Osteoblast (primary cell): ENCODE data around the gene MBD2. TPM values are rescaled to one million over a fixed set of nuclear protein-coding genes. Genes with fewer than 3 reads are reported as not detected.

Source experiments
- DNase-seq: peaks from one replicate; pipeline ENCODE4 v3.0.0; 2011; ENCODE audit warnings: low spot score, mixed read lengths; ENCODE audit not compliant: insufficient read length; ENCODE audit errors: missing footprints
- H2AFZ ChIP-seq: 2 replicates; pipeline ENCODE4 v1.6.0; 2011; ENCODE audit warnings: mild to moderate bottlenecking, low read length
- H3K27ac ChIP-seq: 2 replicates; pipeline ENCODE4 v1.5.1; 2011; ENCODE audit warnings: mild to moderate bottlenecking, low read depth, low read length, moderate library complexity
- H3K27me3 ChIP-seq: 2 replicates; pipeline ENCODE4 v1.6.0; 2012; ENCODE audit warnings: mild to moderate bottlenecking, control low read depth, inconsistent platforms, low read length, moderate library complexity; ENCODE audit not compliant: insufficient read depth
- H3K36me3 ChIP-seq: 2 replicates; pipeline ENCODE4 v1.5.1; 2011; ENCODE audit warnings: mild to moderate bottlenecking, low read length, control low read depth, moderate library complexity; ENCODE audit not compliant: insufficient read depth
- H3K4me1 ChIP-seq: 2 replicates; pipeline ENCODE4 v1.5.1; 2011; ENCODE audit warnings: mild to moderate bottlenecking, low read length, control low read depth, moderate library complexity; ENCODE audit not compliant: insufficient read depth
- H3K4me2 ChIP-seq: 2 replicates; pipeline ENCODE4 v1.6.0; 2011; ENCODE audit warnings: mild to moderate bottlenecking, low read length; ENCODE audit not compliant: insufficient read depth
- H3K4me3 ChIP-seq: fragments of 200-600 bp; sonication (generic); 3 replicates; pipeline ENCODE4 v1.5.1; 2012; ENCODE audit warnings: mild to moderate bottlenecking, low read length, inconsistent platforms; ENCODE audit not compliant: insufficient read depth
- H3K79me2 ChIP-seq: 2 replicates; pipeline ENCODE4 v1.6.0; 2012; ENCODE audit warnings: mild to moderate bottlenecking, low read length, control low read depth, inconsistent platforms; ENCODE audit not compliant: insufficient read depth
- H3K9me3 ChIP-seq: 2 replicates; pipeline ENCODE4 v1.5.1; 2011; ENCODE audit warnings: low read depth, low read length, control low read depth
- H4K20me1 ChIP-seq: 2 replicates; pipeline ENCODE4 v1.6.0; 2012; ENCODE audit warnings: mild to moderate bottlenecking, low read length, control low read depth; ENCODE audit not compliant: insufficient read depth
- CTCF ChIP-seq: IDR thresholded peaks from 2 replicates; pipeline ENCODE4 v1.5.1; 2011; ENCODE audit warnings: mild to moderate bottlenecking, low read depth, low read length, moderate library complexity; ENCODE audit errors: extremely low read depth
- total RNA-seq: library from RNA; depleted of rRNA; stranded (reverse); fragments of >200 nt; gene quantifications from 2 replicates; pipeline ENCODE4 v1.2.3, GENCODE V29; 2012

MBD2 gene
- total RNA-seq, 1 donor, result 23.9 TPM

GRCh38 chr18:54240629-54241107, 16.2 kb upstream of the MBD2 start:
- H3K9me3 ChIP-seq, result no peaks in the 10 kb centered on the region
- H3K4me1 ChIP-seq, result peaks cover 10% of the 10 kb centered on the region
- H3K4me2 ChIP-seq, result peak overlapping the region; percentile 30
- no peak overlapping the region for H3K4me3 ChIP-seq
- no peaks in the 10 kb centered on the region for H3K27me3 ChIP-seq
- no peak for DNase-seq
- peak overlapping the region; percentile 67 for H2AFZ ChIP-seq
- H3K36me3 ChIP-seq, result no peaks in the 10 kb centered on the region
- TF ChIP-seq CTCF, result no peak
- H4K20me1 ChIP-seq, result no peaks in the 10 kb centered on the region
- H3K79me2 ChIP-seq, result no peaks in the 10 kb centered on the region
- no peak overlapping the region for H3K27ac ChIP-seq

GRCh38 chr18:54239601-54240000, 15.1 kb upstream of the MBD2 start:
- no peaks in the 10 kb centered on the region for H3K79me2 ChIP-seq
- H2AFZ ChIP-seq, result no peak overlapping the region
- H3K27ac ChIP-seq, result no peak overlapping the region
- no peak overlapping the region for H3K4me3 ChIP-seq
- no peak for DNase-seq
- H3K4me2 ChIP-seq, result peak overlapping the region; percentile 30
- no peaks in the 10 kb centered on the region for H3K27me3 ChIP-seq
- no peak for TF ChIP-seq CTCF
- H4K20me1 ChIP-seq, result no peaks in the 10 kb centered on the region
- no peaks in the 10 kb centered on the region for H3K9me3 ChIP-seq
- no peaks in the 10 kb centered on the region for H3K36me3 ChIP-seq
- H3K4me1 ChIP-seq, result peaks cover 10% of the 10 kb centered on the region

GRCh38 chr18:54239091-54239490, 14.6 kb upstream of the MBD2 start:
- no peak for DNase-seq
- Histone ChIP-seq H2AFZ (no peak overlapping the region), H3K27ac (no peak overlapping the region), H3K27me3 (no peaks in the 10 kb centered on the region), H3K36me3 (no peaks in the 10 kb centered on the region), H3K4me2 (no peak overlapping the region), H3K4me1 (peaks cover 10% of the 10 kb centered on the region), H3K79me2 (no peaks in the 10 kb centered on the region), H3K4me3 (no peak overlapping the region), H4K20me1 (no peaks in the 10 kb centered on the region), H3K9me3 (no peaks in the 10 kb centered on the region)
- TF ChIP-seq CTCF, result no peak

- no peaks in the 10 kb centered on the region for H3K27me3 ChIP-seq
- TF ChIP-seq CTCF, result no peak
- H3K4me3 ChIP-seq, result no peak overlapping the region
- H3K27ac ChIP-seq, result no peak overlapping the region
- peaks cover 10% of the 10 kb centered on the region for H3K4me1 ChIP-seq
- no peaks in the 10 kb centered on the region for H3K79me2 ChIP-seq
- no peaks in the 10 kb centered on the region for H3K9me3 ChIP-seq
- DNase-seq, result no peak
- H3K4me2 ChIP-seq, result no peak overlapping the region
- no peaks in the 10 kb centered on the region for H3K36me3 ChIP-seq
- no peak overlapping the region for H2AFZ ChIP-seq
- no peaks in the 10 kb centered on the region for H4K20me1 ChIP-seq
Measured at GRCh38 chr18:54238173-54238936, 13.9 kb upstream of the MBD2 start.
